Spleen (tissue), 3 donors: ENCODE results near the gene ZMYM4.

ENCODE experiments used
- POLR2A ChIP-seq, 3 donors: fragments of 450-650 bp; IDR thresholded peaks; one replicate each; pipeline ENCODE4 v1.5.1; 2017; ENCODE audit warnings: antibody characterized with exemption in 3 of 3, mild to moderate bottlenecking in 1 of 3
- POLR2AphosphoS5 ChIP-seq, 3 donors: sonication (generic); formaldehyde crosslinking; IDR thresholded peaks; one replicate each; pipeline ENCODE4 v1.5.1; 2017; ENCODE audit warnings: antibody characterized with exemption in 3 of 3

DNA sequence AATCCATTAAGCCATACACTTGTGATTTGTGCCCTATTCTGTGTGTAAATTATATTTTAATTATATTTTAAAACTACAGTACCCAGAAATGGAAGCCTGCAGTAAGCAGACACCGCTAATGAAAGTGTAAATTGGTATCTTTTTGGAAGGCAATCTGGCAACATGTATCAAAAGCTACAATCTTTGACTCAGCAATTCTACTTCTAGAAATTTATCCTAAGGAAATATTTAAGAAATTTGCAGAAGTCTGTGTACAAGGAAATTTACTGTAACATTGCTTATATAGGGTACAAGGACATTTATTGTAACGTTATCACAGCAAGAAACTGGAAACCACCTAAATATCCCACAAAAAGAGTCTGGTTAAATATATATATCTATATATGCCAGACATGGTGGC lies 14.6 kb upstream of the ZMYM4 start:
- TF ChIP-seq POLR2AphosphoS5 (IDR thresholded peaks at IDR 0.05) (no peak), POLR2A (IDR thresholded peaks at IDR 0.05) (no peak)
